SK-N-SH (cell line): Measurements from ENCODE around the gene AADACL4.

ENCODE experiments used
- CHD2 ChIP-seq: fragments of 150-350 bp; IDR thresholded peaks from 2 replicates; pipeline ENCODE4 v1.6.1; 2018; ENCODE audit warnings: low read length; ENCODE audit not compliant: partially characterized antibody
- CTCF ChIP-seq: fragments of 200-600 bp; sonication (generic); IDR thresholded peaks from 2 replicates; pipeline ENCODE4 v1.6.1; 2017; ENCODE audit warnings: antibody characterized with exemption, mild to moderate bottlenecking, moderate library complexity
- POLR2AphosphoS5 ChIP-seq: IDR thresholded peaks from 2 replicates; pipeline ENCODE4 v1.6.1; 2012; ENCODE audit warnings: low read depth, low read length
- REST ChIP-seq: IDR thresholded peaks from 2 replicates; pipeline ENCODE4 v1.6.1; 2012; ENCODE audit warnings: mild to moderate bottlenecking, low read depth, low read length, moderate library complexity
- ZBTB33 ChIP-seq: IDR thresholded peaks from 2 replicates; pipeline ENCODE4 v1.4.0; 2012; ENCODE audit warnings: low read depth, borderline replicate concordance

- TF ChIP-seq ZBTB33, result no peak
- TF ChIP-seq CTCF, result no peak
- no peak for TF ChIP-seq REST
- no peak for TF ChIP-seq CHD2
- TF ChIP-seq POLR2AphosphoS5, result no peak
Measured at GRCh38 chr1:12677565-12677964, 33.7 kb downstream of the AADACL4 start.
